Activated naive CD4-positive, alpha-beta T cell (primary cell): ENCODE data around the gene POU2AF2.

Experiments
- DNase-seq, 4 experiments: peaks; one replicate each; lab custom pipeline; 2025; lab: John Stamatoyannopoulos, UW

Gene POU2AF2

GRCh38 chr11:111331711-111332479, 86.4 kb downstream of the POU2AF2 start:
- DNase-seq, result no peak

DNA sequence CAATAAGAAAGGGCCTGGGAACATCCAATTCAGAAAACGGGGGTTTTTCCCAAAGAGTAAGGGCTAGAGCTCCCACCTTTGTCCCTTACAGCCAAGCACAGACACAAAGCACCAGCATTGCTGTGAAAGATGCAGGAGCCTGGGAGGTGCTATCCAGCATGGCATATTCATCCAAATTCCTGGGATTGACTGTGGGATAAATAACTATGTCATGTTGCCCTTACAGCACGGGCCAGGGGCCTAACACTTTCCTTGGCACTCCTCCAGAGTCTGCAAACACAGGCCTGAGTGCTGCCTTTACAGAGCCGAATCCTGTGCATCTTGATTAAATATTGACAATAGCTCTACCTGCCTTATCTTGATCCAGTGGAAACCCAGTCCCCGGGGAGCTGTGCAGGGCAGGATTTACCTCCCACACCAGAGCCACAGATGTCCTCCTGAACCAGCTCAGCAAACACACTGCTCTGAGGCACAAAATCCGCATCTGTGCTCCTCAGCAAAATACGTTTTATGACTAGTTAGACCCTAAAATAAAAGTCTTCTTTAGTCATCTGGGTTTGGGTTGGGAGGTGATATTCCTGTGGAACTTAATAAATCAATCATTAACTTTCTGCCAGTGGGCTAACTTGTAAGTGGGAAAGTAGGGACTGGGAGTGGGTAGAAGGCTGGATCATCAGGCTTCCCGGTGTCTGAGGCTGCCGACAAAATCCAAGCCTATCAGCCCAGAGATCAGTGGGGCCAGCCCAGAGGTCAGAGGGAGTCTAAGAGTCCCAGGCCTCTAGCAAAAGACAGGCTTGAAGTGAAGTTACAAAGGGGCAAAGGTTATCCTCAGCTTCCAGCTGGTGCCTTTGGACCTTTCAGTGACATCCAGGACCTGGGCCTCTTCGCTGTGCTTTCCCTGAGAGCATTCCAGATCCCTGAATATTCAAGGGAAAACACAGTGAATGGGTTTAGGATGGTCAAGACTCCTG, 89.3 kb downstream of the POU2AF2 start:
- DNase-seq, result no peak

DNA sequence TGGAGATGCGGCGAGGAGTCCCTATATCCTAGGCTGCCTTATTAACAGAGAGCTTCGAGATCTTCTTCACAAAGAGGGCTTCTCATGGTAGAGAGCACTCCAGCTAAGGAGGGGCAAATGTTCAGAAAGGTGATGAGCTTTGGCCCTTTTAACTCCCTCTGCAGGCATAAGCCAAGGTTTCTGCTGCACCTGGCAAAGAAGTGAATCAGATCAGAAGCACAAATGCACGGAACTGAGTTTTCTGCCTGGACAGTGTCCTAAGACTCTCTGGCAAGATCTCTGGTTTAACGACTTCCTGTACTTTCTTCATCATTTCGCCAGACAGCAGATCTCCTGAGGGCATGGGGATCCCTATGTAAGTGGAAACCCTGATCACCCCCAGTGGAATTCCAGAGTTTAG, 90.0 kb downstream of the POU2AF2 start:
- no peak for DNase-seq
